Mesodermal cell (in vitro differentiated cells): ENCODE measurements around the gene SLC19A1.

Experiments used
- H3K27ac ChIP-seq: 2 replicates; pipeline ENCODE4 v1.7.0; 2013; ENCODE audit warnings: mild to moderate bottlenecking, low read depth, low read length, moderate library complexity; ENCODE audit not compliant: severe bottlenecking
- H3K36me3 ChIP-seq: 2 replicates; pipeline ENCODE4 v1.7.1; 2013; ENCODE audit warnings: mild to moderate bottlenecking, low read length, moderate library complexity; ENCODE audit not compliant: control insufficient read depth, insufficient read depth
- H3K4me1 ChIP-seq: one replicate; pipeline ENCODE4 v1.7.1; 2013; ENCODE audit warnings: mild to moderate bottlenecking, low read length; ENCODE audit not compliant: insufficient read depth, control insufficient read depth, poor library complexity, severe bottlenecking
- H3K4me3 ChIP-seq: 2 replicates; pipeline ENCODE4 v1.7.0; 2013; ENCODE audit warnings: low read length, control low read depth, mild to moderate bottlenecking; ENCODE audit not compliant: insufficient read depth, poor library complexity, severe bottlenecking; ENCODE audit errors: extremely low read depth
- H3K9me3 ChIP-seq: 2 replicates; pipeline ENCODE4 v1.7.1; 2013; ENCODE audit warnings: mild to moderate bottlenecking, low read length, moderate library complexity; ENCODE audit not compliant: control insufficient read depth
- WGBS, 2 experiments: methylation state at CpG; one replicate each; pipeline ENCODE4 v1.1.5; 2013; ENCODE audit warnings: missing lambda C conversion rate in 2 of 2; ENCODE audit not compliant: insufficient coverage in 2 of 2; 5-methylcytosine and 5-hydroxymethylcytosine counted together

The SLC19A1 gene

DNA sequence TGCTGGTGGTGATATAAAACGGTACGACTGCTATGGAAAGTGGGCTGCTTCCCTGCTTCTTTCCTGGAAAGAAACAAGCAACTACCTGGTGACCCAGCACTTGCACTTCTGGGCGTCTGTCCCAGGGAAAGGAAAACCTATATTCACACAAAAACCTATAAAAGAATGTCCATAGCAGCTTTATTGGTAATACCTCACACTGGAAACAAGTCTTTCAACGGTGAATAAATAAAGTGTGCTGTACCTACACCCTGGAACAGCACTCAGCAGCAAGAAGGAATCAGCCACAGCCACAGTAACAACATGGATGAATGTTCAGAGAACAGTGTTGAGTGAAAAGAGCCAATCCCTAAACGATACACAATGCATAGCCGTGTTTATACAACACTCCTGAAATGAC is 19.9 kb downstream of the SLC19A1 start:
- no peak overlapping the region for H3K27ac ChIP-seq
- H3K4me3 ChIP-seq, result no peak overlapping the region
- WGBS, 2 experiments, result 98 to 100% methylated on average over 2 to 6 of the region's 6 CpGs
- no peaks in the 10 kb centered on the region for H3K4me1 ChIP-seq
- peaks cover 60% of the 10 kb centered on the region for H3K36me3 ChIP-seq
- peaks cover 22% of the 10 kb centered on the region for H3K9me3 ChIP-seq

DNA sequence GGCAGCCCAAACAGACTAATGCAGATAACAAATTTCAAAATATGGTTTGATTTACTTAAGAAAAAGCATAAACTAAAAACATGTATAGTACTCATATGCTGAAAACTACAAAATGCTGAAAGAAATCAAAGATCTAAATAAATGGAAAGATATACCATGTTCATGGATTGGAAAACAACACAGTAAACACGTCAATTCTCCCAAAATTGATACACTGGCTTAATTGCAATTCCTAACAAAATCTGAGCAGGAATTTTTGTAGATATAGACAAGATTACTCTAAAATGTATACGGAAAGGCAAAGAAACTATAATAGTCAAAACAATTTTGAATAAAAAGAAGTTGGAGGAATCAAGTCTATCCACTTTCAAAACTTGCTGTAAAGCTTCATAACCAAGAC is 21.0 kb downstream of the SLC19A1 start:
- Histone ChIP-seq H3K27ac (no peak overlapping the region), H3K36me3 (peaks cover 67% of the 10 kb centered on the region), H3K4me3 (no peak overlapping the region), H3K9me3 (peaks cover 22% of the 10 kb centered on the region), H3K4me1 (no peaks in the 10 kb centered on the region)
- no CpG with 5 or more reads among the region's 2 CpGs for WGBS, 2 experiments

DNA sequence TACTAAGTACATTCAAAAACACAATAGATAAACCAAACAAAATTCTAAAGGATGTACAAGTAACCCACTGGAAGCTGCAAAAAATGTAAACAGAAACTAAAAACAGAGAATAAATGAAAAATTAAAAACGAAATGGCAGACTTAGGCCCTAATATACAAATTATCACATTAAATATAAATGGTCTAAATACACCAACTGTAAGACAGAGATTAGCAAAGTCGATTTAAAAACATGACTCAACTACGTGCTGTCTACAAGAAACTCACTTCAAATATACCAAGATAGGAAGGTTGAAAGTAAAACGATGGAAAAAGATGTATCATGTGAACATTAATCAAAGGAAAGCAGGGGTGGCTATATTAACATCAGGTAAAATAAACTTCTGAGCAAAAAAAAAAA is 23.1 kb downstream of the SLC19A1 start:
- Histone ChIP-seq H3K4me3 (no peak overlapping the region), H3K36me3 (peaks cover 75% of the 10 kb centered on the region), H3K4me1 (no peaks in the 10 kb centered on the region), H3K27ac (no peak overlapping the region), H3K9me3 (peaks cover 22% of the 10 kb centered on the region)
- no CpG with 5 or more reads among the region's 4 CpGs for WGBS, 2 experiments

DNA sequence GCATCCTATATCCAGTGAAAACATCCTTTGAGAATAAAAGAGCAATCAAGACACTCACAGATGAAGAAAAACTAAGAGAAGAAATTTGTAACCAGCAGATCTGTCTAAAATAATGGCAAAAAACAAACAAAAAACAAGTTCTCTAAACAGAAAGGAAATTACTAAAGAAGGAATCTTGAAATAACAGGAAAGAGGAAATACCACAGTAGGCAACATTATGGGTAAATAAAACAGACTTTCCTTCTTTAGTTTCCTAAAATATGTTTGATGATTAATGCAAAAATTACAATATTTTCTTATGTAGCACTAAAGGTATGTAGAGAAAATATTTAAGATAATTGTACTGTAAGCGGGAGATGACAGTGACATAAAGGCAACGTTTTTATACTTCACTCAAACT is 23.5 kb downstream of the SLC19A1 start:
- H3K27ac ChIP-seq, result no peak overlapping the region
- no peaks in the 10 kb centered on the region for H3K4me1 ChIP-seq
- H3K36me3 ChIP-seq, result peaks cover 74% of the 10 kb centered on the region
- WGBS, 2 experiments, result no CpG with 5 or more reads among the region's 2 CpGs
- no peak overlapping the region for H3K4me3 ChIP-seq
- H3K9me3 ChIP-seq, result peaks cover 22% of the 10 kb centered on the region

DNA sequence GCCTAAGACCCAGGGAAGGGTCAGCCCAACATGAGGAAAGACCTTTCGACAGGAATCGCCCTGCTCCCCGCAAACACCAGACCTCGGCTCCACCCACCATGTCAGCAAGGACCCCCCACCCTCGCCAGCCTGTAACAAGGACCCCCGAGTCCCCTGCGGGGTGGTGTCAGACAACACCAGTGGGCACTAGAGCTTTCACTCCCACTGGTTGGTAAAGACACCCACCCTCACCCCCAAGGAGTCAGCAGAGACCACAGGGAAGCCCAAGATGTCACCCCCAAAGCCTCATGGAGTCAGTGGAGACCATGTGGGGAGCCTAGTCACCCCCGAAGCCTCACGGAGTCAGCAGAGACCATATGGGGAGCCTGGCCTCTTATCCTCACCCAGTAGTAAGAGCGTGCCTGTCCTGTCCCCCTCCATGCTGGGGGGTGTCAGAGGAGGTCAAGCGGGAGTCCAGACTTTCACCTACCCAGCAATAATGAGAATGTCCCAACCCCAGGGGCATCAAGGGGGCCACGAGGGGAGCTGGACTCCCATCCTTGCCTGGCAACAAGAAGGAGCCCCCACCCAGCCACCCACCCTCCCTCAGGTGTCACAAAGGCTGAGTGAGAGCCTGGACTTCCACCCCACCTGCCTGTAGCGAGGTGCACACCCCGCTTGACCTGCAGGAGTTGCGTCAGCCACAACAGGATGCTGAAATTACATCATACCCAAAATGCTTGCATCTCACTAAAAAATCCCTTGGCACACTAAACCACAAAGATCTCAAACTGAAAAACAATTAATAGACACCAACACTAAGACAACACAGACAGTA is 24.8 kb downstream of the SLC19A1 start:
- Histone ChIP-seq H3K4me1 (no peaks in the 10 kb centered on the region), H3K27ac (no peak overlapping the region), H3K4me3 (no peak overlapping the region), H3K36me3 (peaks cover 73% of the 10 kb centered on the region), H3K9me3 (peaks cover 20% of the 10 kb centered on the region)
- 85 to 96% methylated on average over 9 to 11 of the region's 15 CpGs for WGBS, 2 experiments

DNA sequence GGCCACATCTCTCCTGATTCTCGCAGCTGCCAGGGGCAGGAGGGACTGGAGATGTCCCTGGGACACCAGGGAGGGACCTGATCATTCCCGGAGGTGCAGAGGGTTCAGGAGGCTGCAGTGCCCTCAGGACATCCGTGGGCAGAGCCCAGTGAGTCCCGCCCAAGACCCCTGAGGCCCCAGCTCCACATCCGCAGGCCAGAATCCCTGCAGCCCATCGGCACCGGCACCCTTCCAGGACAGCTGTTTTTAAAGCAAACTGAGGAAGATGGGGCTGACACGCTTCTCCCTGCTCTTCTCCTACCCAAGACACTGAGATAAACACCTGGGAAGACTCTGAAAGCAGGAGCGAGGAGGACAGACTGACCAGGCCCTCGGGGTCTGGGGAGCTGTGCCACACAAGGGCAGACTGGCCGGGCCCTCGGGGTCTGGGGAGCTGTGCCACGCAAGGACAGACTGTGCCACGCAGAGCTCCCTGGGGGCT is 25.5 kb downstream of the SLC19A1 start:
- Histone ChIP-seq H3K36me3 (peaks cover 73% of the 10 kb centered on the region), H3K4me3 (no peak overlapping the region), H3K4me1 (no peaks in the 10 kb centered on the region), H3K9me3 (peaks cover 18% of the 10 kb centered on the region), H3K27ac (no peak overlapping the region)
- 86 to 89% methylated on average over 14 of the region's 14 CpGs for WGBS, 2 experiments

DNA sequence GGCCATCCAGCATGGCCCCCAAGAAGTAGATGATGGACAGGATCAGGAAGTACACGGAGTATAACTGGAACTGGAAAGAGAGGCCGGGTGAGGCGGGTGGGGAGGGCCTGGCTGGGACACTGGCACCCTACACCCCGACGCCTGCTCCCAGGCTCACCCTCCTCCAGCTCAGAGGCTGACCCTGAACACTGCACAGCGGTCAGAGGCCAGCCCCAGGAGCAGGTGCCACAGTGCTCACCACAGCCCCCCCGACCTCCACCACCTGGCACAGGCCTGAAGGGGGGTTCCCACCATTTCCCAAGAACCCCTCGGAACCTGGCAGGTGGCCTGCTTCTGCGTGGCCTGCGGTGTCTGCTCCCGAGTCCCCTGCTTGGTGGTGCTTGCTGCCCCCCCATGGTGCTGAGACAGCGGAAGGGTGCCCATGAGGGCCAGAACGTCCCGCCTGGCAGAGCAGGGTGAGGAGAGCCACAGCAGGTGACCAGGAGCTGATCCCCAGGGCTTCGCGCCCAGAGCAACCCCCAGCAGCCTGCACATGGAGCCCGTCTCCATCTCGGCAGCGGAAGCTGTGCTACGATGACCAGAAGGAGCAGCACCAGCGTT is 26.1 kb downstream of the SLC19A1 start:
- Histone ChIP-seq H3K4me3 (no peak overlapping the region), H3K36me3 (peaks cover 72% of the 10 kb centered on the region), H3K27ac (no peak overlapping the region), H3K9me3 (peaks cover 14% of the 10 kb centered on the region), H3K4me1 (no peaks in the 10 kb centered on the region)
- 95 to 96% methylated on average over 20 to 21 of the region's 21 CpGs for WGBS, 2 experiments

DNA sequence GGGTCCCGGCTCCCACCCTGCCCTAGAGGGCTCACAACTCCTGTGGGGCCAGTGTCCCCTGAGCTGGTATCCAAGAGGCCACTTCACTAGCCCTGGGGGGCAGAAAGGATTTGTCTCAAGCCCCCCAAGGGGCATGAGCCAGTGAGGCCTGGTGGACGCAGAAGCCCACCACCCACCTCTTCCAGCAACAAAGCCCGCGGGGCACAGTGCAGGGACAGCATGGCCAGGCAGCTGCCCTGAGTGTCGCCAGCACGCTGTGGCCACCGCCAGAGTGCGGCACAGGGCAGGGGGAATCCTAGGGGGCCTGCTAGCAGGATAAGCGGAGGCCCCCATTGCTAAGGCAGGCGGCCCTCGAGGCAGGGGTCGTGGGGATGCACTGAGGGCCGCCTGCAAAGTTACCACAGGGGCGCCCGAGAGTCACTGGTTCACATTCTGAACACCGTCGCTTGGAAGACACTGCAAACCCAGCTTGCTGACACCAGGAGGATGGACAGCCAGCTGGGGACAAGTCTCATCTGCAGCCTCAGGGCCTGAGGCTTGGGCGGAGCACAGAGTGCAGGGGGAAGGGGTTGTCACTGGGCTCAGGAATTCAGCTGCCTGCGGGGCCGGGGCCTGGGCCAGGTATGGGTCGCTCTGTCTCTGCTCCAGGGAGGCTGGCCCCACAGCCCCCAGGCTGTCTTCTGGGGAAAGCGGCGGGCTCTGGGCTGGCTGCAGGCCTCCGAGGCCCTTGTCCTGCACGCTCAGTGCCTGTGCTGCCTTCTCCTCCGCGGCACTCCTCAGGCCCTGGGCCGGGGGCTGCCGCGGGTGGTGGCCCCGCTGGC is 26.8 kb downstream of the SLC19A1 start:
- H3K27ac ChIP-seq, result no peak overlapping the region
- peaks cover 68% of the 10 kb centered on the region for H3K36me3 ChIP-seq
- 91% methylated on average over 25 to 30 of the region's 31 CpGs for WGBS, 2 experiments
- peaks cover 11% of the 10 kb centered on the region for H3K9me3 ChIP-seq
- H3K4me3 ChIP-seq, result no peak overlapping the region
- no peaks in the 10 kb centered on the region for H3K4me1 ChIP-seq

DNA sequence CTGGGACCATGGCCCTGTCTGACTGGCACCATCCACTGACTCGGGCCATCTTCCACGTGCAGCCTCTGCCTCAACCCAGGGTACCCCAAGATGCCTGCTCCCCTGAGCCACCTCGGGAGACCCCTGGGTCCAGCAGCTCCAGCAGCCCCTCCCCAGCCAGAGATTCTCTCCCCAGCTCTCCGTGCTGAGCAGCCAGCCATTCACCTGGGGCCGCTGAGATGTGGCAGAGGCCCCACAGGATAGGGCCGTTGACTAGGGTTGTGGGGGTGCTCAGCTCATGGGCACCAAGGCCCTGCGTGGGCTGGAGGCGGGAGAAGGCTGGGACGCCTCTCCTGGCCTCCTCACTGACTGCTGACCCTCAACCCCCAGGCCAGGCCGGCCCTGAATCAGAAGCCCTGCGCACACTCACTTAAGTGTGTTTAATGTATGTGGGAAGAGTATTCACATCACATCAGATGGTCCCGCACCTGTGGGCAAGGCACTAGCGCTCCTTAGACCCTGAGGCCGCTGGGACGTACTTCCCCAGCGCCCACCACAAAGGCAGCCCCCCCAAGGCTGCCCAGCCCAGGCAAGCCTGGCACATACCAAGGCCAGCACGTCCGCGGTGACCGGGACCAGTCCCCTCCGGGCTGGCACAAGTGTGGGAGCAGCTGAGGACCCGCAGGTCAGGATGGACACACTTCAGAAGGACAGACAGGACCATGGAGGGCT is 27.8 kb downstream of the SLC19A1 start:
- Histone ChIP-seq H3K36me3 (peaks cover 74% of the 10 kb centered on the region), H3K4me1 (no peaks in the 10 kb centered on the region), H3K27ac (no peak overlapping the region), H3K9me3 (peaks cover 6% of the 10 kb centered on the region), H3K4me3 (no peak overlapping the region)
- 92 to 93% methylated on average over 14 to 18 of the region's 22 CpGs for WGBS, 2 experiments

DNA sequence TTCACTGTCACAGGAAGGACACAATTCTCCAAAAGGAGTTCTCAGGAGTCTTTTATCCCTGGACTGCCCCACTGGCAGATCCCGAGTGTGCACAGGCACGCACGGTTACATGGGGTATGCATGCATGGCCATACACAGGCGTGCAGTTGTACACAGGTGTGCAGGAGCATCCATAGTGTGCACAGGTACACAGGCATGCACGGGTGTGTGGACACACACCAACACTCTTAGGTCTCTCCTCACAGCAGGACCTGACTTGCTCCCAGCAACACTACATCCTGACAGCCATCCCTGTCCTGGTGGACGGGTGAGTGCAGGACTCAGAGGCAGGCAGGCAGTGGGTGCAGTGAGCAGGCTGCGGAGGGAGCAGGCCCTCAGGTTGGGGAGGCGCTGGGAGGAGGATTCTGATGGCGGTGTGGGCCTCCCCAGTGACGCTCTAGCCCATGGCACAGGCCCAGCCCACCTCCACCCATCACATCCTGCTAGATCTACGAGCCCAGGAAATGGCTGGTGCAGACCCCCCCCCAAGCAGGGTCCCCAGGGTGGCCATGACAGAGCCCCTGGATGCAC is 28.4 kb downstream of the SLC19A1 start:
- WGBS, 2 experiments, result 91 to 96% methylated on average over 6 to 7 of the region's 11 CpGs
- Histone ChIP-seq H3K4me1 (no peaks in the 10 kb centered on the region), H3K27ac (no peak overlapping the region), H3K9me3 (no peaks in the 10 kb centered on the region), H3K36me3 (peaks cover 74% of the 10 kb centered on the region), H3K4me3 (no peak overlapping the region)
